HG02840 (cell line): Measurements from ENCODE around the gene KRTAP2-1.
"Not testable (repeated sequence)": the region's sequence is repeated elsewhere in the genome, so short reads cannot be mapped to it uniquely, and the experiment has no call there.

ENCODE experiments used
- ATAC-seq: cut with Tn5 transposase; IDR thresholded peaks from one replicate; pipeline ENCODE4 v1.9.1; 2021; ENCODE audit warnings: mild to moderate bottlenecking, moderate library complexity, moderate number of reproducible peaks; ENCODE audit not compliant: unreplicated experiment, low FRiP score

KRTAP2-1 gene

GRCh38 chr17:41046735-41047465, at the start of gene KRTAP2-1:
Gene KRTAP2-1, minus strand, starts transcription at chr17:41047316. Its CDS starts 49 bp downstream, at chr17:41047267.
- ATAC-seq: not testable (repeated sequence)

- no peak for ATAC-seq
Measured at GRCh38 chr17:41096055-41096454, 48.9 kb upstream of the KRTAP2-1 start.

GRCh38 chr17:41088760-41089352, 41.7 kb upstream of the KRTAP2-1 start:
- ATAC-seq: not testable (repeated sequence)

- not testable (repeated sequence) for ATAC-seq
Measured at GRCh38 chr17:41084100-41084856, 37.2 kb upstream of the KRTAP2-1 start, which contains the start of gene KRTAP4-7. Gene KRTAP4-7, plus strand, starts transcription at chr17:41084150. Its CDS starts 57 bp downstream, at chr17:41084207.

- ATAC-seq: not testable (repeated sequence)
Measured at GRCh38 chr17:41083427-41083826, 36.3 kb upstream of the KRTAP2-1 start.

- no peak for ATAC-seq
Measured at GRCh38 chr17:41082626-41083025, 35.5 kb upstream of the KRTAP2-1 start.

GRCh38 chr17:41076788-41077187, 29.7 kb upstream of the KRTAP2-1 start:
- no peak for ATAC-seq

- ATAC-seq: no peak
Measured at GRCh38 chr17:41073676-41074075, 26.6 kb upstream of the KRTAP2-1 start.

GRCh38 chr17:41071606-41072360, 24.7 kb upstream of the KRTAP2-1 start:
- ATAC-seq: no peak

GRCh38 chr17:41069031-41069430, 21.9 kb upstream of the KRTAP2-1 start:
- ATAC-seq: no peak

- no peak for ATAC-seq
Measured at GRCh38 chr17:41067281-41067680, 20.2 kb upstream of the KRTAP2-1 start.

- no peak for ATAC-seq
Measured at GRCh38 chr17:41065829-41066624, 18.9 kb upstream of the KRTAP2-1 start, which contains the start of gene KRTAP2-4. Gene KRTAP2-4, minus strand, starts transcription at chr17:41065879. Its CDS starts 34 bp downstream, at chr17:41065845.

GRCh38 chr17:41065016-41065689, 18.0 kb upstream of the KRTAP2-1 start:
- ATAC-seq: not testable (repeated sequence)

- ATAC-seq: no peak
Measured at GRCh38 chr17:41064301-41064700, 17.2 kb upstream of the KRTAP2-1 start.

GRCh38 chr17:41063449-41063848, 16.3 kb upstream of the KRTAP2-1 start:
- ATAC-seq: no peak

- ATAC-seq: no peak
Measured at GRCh38 chr17:41061964-41062363, 14.8 kb upstream of the KRTAP2-1 start.

GRCh38 chr17:41060052-41060604, 13.0 kb upstream of the KRTAP2-1 start, which contains the start of gene KRTAP2-3:
Gene KRTAP2-3, minus strand, starts transcription at chr17:41060114. Its CDS starts 64 bp downstream, at chr17:41060050.
- no peak for ATAC-seq

GRCh38 chr17:41059276-41060051, 12.3 kb upstream of the KRTAP2-1 start:
- ATAC-seq: not testable (repeated sequence)
